HG03565 (cell line): ENCODE results near the gene PEMT.
A peak's percentile ranks its signal among the peaks of the same experiment; 100 is the strongest.
"Not testable (repeated sequence)": the region's sequence is repeated elsewhere in the genome, so short reads cannot be mapped to it uniquely, and the experiment has no call there.

ENCODE experiments used
- ATAC-seq: cut with Tn5 transposase; IDR thresholded peaks from one replicate; pipeline ENCODE4 v1.9.1; 2021; ENCODE audit warnings: mild to moderate bottlenecking, moderate library complexity; ENCODE audit not compliant: unreplicated experiment

The PEMT gene

GRCh38 chr17:17591355-17592298 lies at the start of gene PEMT:
Gene PEMT, minus strand, starts transcription at chr17:17591708. Its CDS starts 82 bp downstream, at chr17:17591626.
- ATAC-seq, result peak; percentile 95

GRCh38 chr17:17639661-17640270 lies 48.3 kb upstream of the PEMT start:
- not testable (repeated sequence) for ATAC-seq

GRCh38 chr17:17638467-17638866 lies 47.0 kb upstream of the PEMT start:
- ATAC-seq, result no peak

GRCh38 chr17:17636272-17636885 lies 44.9 kb upstream of the PEMT start:
- no peak for ATAC-seq

GRCh38 chr17:17635537-17636271 lies 44.2 kb upstream of the PEMT start:
- ATAC-seq, result not testable (repeated sequence)

GRCh38 chr17:17635126-17635525 lies 43.6 kb upstream of the PEMT start:
- ATAC-seq, result no peak

GRCh38 chr17:17633310-17633709 lies 41.8 kb upstream of the PEMT start:
- no peak for ATAC-seq

GRCh38 chr17:17632690-17633089 lies 41.2 kb upstream of the PEMT start:
- ATAC-seq, result not testable (repeated sequence)

- no peak for ATAC-seq
Observed at GRCh38 chr17:17628388-17629008, 37.0 kb upstream of the PEMT start.

- no peak for ATAC-seq
Observed at GRCh38 chr17:17626840-17627239, 35.3 kb upstream of the PEMT start.

- ATAC-seq, result no peak
Observed at GRCh38 chr17:17626151-17626805, 34.8 kb upstream of the PEMT start.

GRCh38 chr17:17624741-17625140 lies 33.2 kb upstream of the PEMT start:
- no peak for ATAC-seq

GRCh38 chr17:17623904-17624303 lies 32.4 kb upstream of the PEMT start:
- ATAC-seq, result no peak

- ATAC-seq, result no peak
Observed at GRCh38 chr17:17621254-17621653, 29.7 kb upstream of the PEMT start.

GRCh38 chr17:17613708-17614114 lies 22.2 kb upstream of the PEMT start:
- ATAC-seq, result no peak

- no peak for ATAC-seq
Observed at GRCh38 chr17:17612085-17613022, 20.8 kb upstream of the PEMT start.

- no peak for ATAC-seq
Observed at GRCh38 chr17:17609121-17609520, 17.6 kb upstream of the PEMT start.

- ATAC-seq, result no peak
Observed at GRCh38 chr17:17606416-17607000, 15.0 kb upstream of the PEMT start.

- no peak for ATAC-seq
Observed at GRCh38 chr17:17605729-17606088, 14.2 kb upstream of the PEMT start.
